Esophagus squamous epithelium (tissue), 5 donors: ENCODE data around the gene RAET1L. TPM values are rescaled to one million over a fixed set of nuclear protein-coding genes. Genes with fewer than 3 reads are reported as not detected.

ENCODE experiments used
- DNase-seq: peaks from one replicate; lab custom pipeline; 2025; lab: John Stamatoyannopoulos, UW
- H3K27ac ChIP-seq, 4 donors: fragments of 200-600 bp; sonication (generic); one replicate each; pipeline ENCODE4 v1.5.1; 2016 to 2019; ENCODE audit warnings: mild to moderate bottlenecking in 1 of 4
- H3K27me3 ChIP-seq, 4 donors: fragments of 200-600 bp; sonication (generic); 1 replicate in 3 of 4; 2 replicates in 1 of 4; pipeline versions ENCODE4 v1.5.1 to v1.6.0; 2017 to 2021; ENCODE audit warnings: antibody characterized with exemption in 1 of 4
- H3K36me3 ChIP-seq, 3 donors: fragments of 200-600 bp; sonication (generic); one replicate each; pipeline ENCODE4 v1.5.1; 2016 to 2019
- H3K4me1 ChIP-seq, 3 donors: fragments of 200-600 bp; sonication (generic); one replicate each; pipeline ENCODE4 v1.5.1; 2017 to 2019
- H3K4me3 ChIP-seq, 4 donors: fragments of 200-600 bp; sonication (generic); 1 replicate in 3 of 4; 2 replicates in 1 of 4; pipeline ENCODE4 v1.5.1; 2016 to 2019; ENCODE audit warnings: mild to moderate bottlenecking in 2 of 4, moderate library complexity in 1 of 4
- H3K9me3 ChIP-seq, 3 donors: fragments of 200-600 bp; sonication (generic); one replicate each; pipeline ENCODE4 v1.5.1; 2016 to 2019
- CTCF ChIP-seq, 6 experiments: fragments of 450-650 bp in 4 of 6; fragments of 200-600 bp in 2 of 6; sonication (generic) in 2 of 6; IDR thresholded peaks; one replicate each; pipeline ENCODE4 v1.5.1; 2016 to 2019; ENCODE audit warnings: antibody characterized with exemption in 6 of 6, mild to moderate bottlenecking in 4 of 6, moderate library complexity in 4 of 6
- POLR2A ChIP-seq, 4 donors: fragments of 450-650 bp; IDR thresholded peaks; one replicate each; pipeline ENCODE4 v1.6.1; 2017; ENCODE audit warnings: antibody characterized with exemption in 4 of 4, mild to moderate bottlenecking in 4 of 4, moderate library complexity in 3 of 4
- WGBS, 2 donors: methylation state at CpG; one replicate each; pipeline ENCODE4 v1.1.5; 2018; 5-methylcytosine and 5-hydroxymethylcytosine counted together
- intact Hi-C: fragments of 100-400 bp; cut with DNase I; formaldehyde crosslinking; loops from one replicate; pipeline ENCODE4 v1.15.0; 2022
- total RNA-seq, 4 donors: library from RNA; depleted of rRNA; stranded (reverse); fragments of >200 nt; gene quantifications; one replicate each; pipeline ENCODE4 v1.1.0, GENCODE V29; 2016
- donor health status: DM: yes; HTN: yes; CAD: no.

Gene RAET1L
- total RNA-seq, 4 donors from 2014 or later = 14.5 to 99.5 (median 62.5) TPM

GRCh38 chr6:150032598-150032997 lies 7.3 kb upstream of the RAET1L start:
- no peaks in the 10 kb centered on the region for H3K36me3 ChIP-seq
- no peaks in the 10 kb centered on the region for H3K9me3 ChIP-seq
- H3K27ac ChIP-seq = no peak overlapping the region
- H3K4me3 ChIP-seq = no peak overlapping the region
- 87 to 90% methylated on average over 7 of the region's 8 CpGs for WGBS, 2 donors
- H3K27me3 ChIP-seq = peaks cover 4 to 51% (median 7%) of the 10 kb centered on the region in 4 donors
- peaks cover 4 to 17% (median 4%) of the 10 kb centered on the region in 3 donors for H3K4me1 ChIP-seq
- no peak for TF ChIP-seq POLR2A (IDR thresholded peaks at IDR 0.05)
- no peak for TF ChIP-seq CTCF (IDR thresholded peaks at IDR 0.05)
- DNase-seq = no peak
- intact Hi-C loops = no loop called here

- Histone ChIP-seq H3K36me3 (no peaks in the 10 kb centered on the region), H3K27ac (no peak overlapping the region), H3K27me3 (peaks cover 0 to 51% (median 0%) of the 10 kb centered on the region in 4 donors), H3K4me1 (peaks cover 9 to 27% (median 10%) of the 10 kb centered on the region in 3 donors), H3K9me3 (no peaks in the 10 kb centered on the region), H3K4me3 (no peak overlapping the region)
- no peak for TF ChIP-seq CTCF (IDR thresholded peaks at IDR 0.05)
- TF ChIP-seq POLR2A (IDR thresholded peaks at IDR 0.05) = no peak
- WGBS, 2 donors = 86 to 97% methylated on average over 3 of the region's 3 CpGs
- DNase-seq = no peak
- intact Hi-C loops = no loop called here
Measured at GRCh38 chr6:150030611-150031010, 5.3 kb upstream of the RAET1L start.

GRCh38 chr6:150029749-150030148 lies 4.4 kb upstream of the RAET1L start:
- Histone ChIP-seq H3K4me1 (peaks cover 16 to 36% (median 18%) of the 10 kb centered on the region in 3 donors), H3K27ac (no peak overlapping the region), H3K4me3 (no peak overlapping the region), H3K27me3 (peaks cover 0 to 51% (median 0%) of the 10 kb centered on the region in 4 donors), H3K36me3 (no peaks in the 10 kb centered on the region), H3K9me3 (no peaks in the 10 kb centered on the region)
- WGBS, 2 donors = 75 to 83% methylated on average over 4 of the region's 4 CpGs
- intact Hi-C loops = no loop called here
- TF ChIP-seq POLR2A (IDR thresholded peaks at IDR 0.05) (no peak), CTCF (IDR thresholded peaks at IDR 0.05) (no peak)
- no peak for DNase-seq

GRCh38 chr6:150029276-150029675 lies 3.9 kb upstream of the RAET1L start:
- no peak overlapping the region for H3K27ac ChIP-seq
- no peaks in the 10 kb centered on the region for H3K36me3 ChIP-seq
- intact Hi-C loops = no loop called here
- peaks cover 16 to 39% (median 20%) of the 10 kb centered on the region in 3 donors for H3K4me1 ChIP-seq
- H3K27me3 ChIP-seq = peaks cover 0 to 51% (median 0%) of the 10 kb centered on the region in 4 donors
- H3K9me3 ChIP-seq = no peaks in the 10 kb centered on the region
- H3K4me3 ChIP-seq = no peak overlapping the region
- no peak for TF ChIP-seq POLR2A (IDR thresholded peaks at IDR 0.05)
- no peak for TF ChIP-seq CTCF (IDR thresholded peaks at IDR 0.05)
- 79 to 91% methylated on average over 5 of the region's 7 CpGs for WGBS, 2 donors
- DNase-seq = no peak

GRCh38 chr6:150028799-150029198 lies 3.5 kb upstream of the RAET1L start:
- H3K36me3 ChIP-seq = no peaks in the 10 kb centered on the region
- no peak for TF ChIP-seq POLR2A (IDR thresholded peaks at IDR 0.05)
- no peak for TF ChIP-seq CTCF (IDR thresholded peaks at IDR 0.05)
- 66 to 72% methylated on average over 8 of the region's 8 CpGs for WGBS, 2 donors
- H3K27me3 ChIP-seq = peaks cover 0 to 55% (median 0%) of the 10 kb centered on the region in 4 donors
- no peak for DNase-seq
- no peaks in the 10 kb centered on the region for H3K9me3 ChIP-seq
- intact Hi-C loops = no loop called here
- peaks cover 16 to 39% (median 20%) of the 10 kb centered on the region in 3 donors for H3K4me1 ChIP-seq
- H3K4me3 ChIP-seq = no peak overlapping the region
- no peak overlapping the region for H3K27ac ChIP-seq
